IPS-15b (cell line): ENCODE results near the gene ABCA4.

Experiments used
- H3K27me3 ChIP-seq: one replicate; pipeline ENCODE4 v1.6.1; 2013; ENCODE audit warnings: low read length; ENCODE audit not compliant: control insufficient read depth, insufficient read depth
- H3K36me3 ChIP-seq: one replicate; pipeline ENCODE4 v1.6.1; 2013; ENCODE audit warnings: low read length; ENCODE audit not compliant: control insufficient read depth, insufficient read depth
- H3K4me1 ChIP-seq: one replicate; pipeline ENCODE4 v1.6.1; 2013; ENCODE audit warnings: mild to moderate bottlenecking, low read length; ENCODE audit not compliant: control insufficient read depth, insufficient read depth
- H3K4me3 ChIP-seq: one replicate; pipeline ENCODE4 v1.5.1; 2013; ENCODE audit warnings: low read depth, low read length
- H3K9ac ChIP-seq: one replicate; pipeline ENCODE4 v1.6.1; 2013; ENCODE audit warnings: low read depth, mild to moderate bottlenecking, low read length
- H3K9me3 ChIP-seq: one replicate; pipeline ENCODE4 v1.6.1; 2013; ENCODE audit warnings: mild to moderate bottlenecking, low read length; ENCODE audit not compliant: control insufficient read depth, insufficient read depth

ABCA4 gene

DNA sequence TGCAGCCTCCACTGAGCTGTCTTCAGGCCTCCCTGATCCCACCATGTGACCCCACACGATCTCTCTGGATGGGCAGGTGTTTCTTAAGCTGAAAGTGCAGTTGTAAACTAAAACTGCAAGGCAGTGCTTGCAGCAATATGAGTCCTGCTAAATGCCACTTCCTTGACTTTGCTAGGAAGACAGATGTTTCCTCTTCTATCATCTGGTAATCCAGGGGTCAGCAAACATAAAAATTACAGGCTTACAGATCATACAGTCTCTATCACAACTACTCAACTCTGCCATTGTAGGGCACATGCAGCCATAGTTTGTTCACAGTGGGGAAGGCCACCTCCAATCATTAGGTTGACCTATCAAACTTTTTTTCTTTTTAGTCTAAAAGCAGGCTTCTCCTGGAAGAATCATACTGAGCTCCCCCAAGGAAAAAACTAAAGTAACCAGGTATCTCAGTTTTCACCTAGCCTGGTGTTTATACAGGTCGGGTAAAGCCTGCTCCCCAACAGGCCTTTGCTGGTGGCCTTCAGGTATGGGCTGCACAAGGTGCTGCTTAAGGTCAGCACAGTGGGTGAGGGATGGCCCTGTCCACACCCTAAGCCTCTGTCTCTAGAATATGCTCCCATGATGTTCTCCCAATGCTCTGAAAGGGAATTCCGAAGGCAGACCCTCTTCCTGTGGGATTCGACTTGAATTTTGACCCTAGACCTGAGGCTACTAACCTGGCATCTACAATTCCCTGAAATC is 10.8 kb downstream of the ABCA4 start:
- no peak overlapping the region for H3K4me3 ChIP-seq
- H3K9ac ChIP-seq: no peak overlapping the region
- no peaks in the 10 kb centered on the region for H3K9me3 ChIP-seq
- H3K36me3 ChIP-seq: no peaks in the 10 kb centered on the region
- H3K4me1 ChIP-seq: peaks cover 18% of the 10 kb centered on the region
- H3K27me3 ChIP-seq: peaks cover 18% of the 10 kb centered on the region

GRCh38 chr1:94109478-94109877 is 11.5 kb downstream of the ABCA4 start:
- Histone ChIP-seq H3K4me1 (peaks cover 22% of the 10 kb centered on the region), H3K36me3 (no peaks in the 10 kb centered on the region), H3K27me3 (peaks cover 12% of the 10 kb centered on the region)

GRCh38 chr1:94107141-94107540 is 13.8 kb downstream of the ABCA4 start:
- H3K9me3 ChIP-seq: no peaks in the 10 kb centered on the region
- peaks cover 10% of the 10 kb centered on the region for H3K4me1 ChIP-seq
- no peak overlapping the region for H3K4me3 ChIP-seq
- H3K27me3 ChIP-seq: peaks cover 12% of the 10 kb centered on the region
- no peaks in the 10 kb centered on the region for H3K36me3 ChIP-seq
- H3K9ac ChIP-seq: no peak overlapping the region

More at GRCh38 chr1:94109478-94109877, 11.5 kb downstream of the ABCA4 start:
- Histone ChIP-seq H3K9ac (no peak overlapping the region), H3K9me3 (no peaks in the 10 kb centered on the region), H3K4me3 (no peak overlapping the region)

DNA sequence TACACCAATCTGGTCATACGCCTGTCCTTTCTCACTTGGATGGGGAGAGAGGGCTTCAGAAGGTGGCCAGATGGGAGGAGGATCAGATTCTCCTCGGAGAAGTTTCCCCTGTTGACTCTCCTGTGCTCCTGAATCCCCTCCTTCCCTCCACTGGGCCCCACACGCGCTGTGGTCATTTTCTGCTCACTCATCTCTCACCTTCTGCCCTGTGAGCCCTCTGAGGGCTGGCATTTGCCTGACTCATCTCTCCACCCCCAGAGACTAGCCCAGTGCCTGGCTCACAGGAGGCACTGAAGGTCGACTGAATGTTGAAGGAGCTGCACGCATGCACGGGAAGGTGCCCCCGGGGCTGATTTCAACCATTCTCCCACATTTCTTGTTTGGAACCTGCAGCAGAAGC is 14.2 kb downstream of the ABCA4 start:
- peaks cover 12% of the 10 kb centered on the region for H3K27me3 ChIP-seq
- H3K4me1 ChIP-seq: peaks cover 10% of the 10 kb centered on the region
- H3K36me3 ChIP-seq: no peaks in the 10 kb centered on the region
- H3K9ac ChIP-seq: no peak overlapping the region
- no peak overlapping the region for H3K4me3 ChIP-seq
- no peaks in the 10 kb centered on the region for H3K9me3 ChIP-seq

DNA sequence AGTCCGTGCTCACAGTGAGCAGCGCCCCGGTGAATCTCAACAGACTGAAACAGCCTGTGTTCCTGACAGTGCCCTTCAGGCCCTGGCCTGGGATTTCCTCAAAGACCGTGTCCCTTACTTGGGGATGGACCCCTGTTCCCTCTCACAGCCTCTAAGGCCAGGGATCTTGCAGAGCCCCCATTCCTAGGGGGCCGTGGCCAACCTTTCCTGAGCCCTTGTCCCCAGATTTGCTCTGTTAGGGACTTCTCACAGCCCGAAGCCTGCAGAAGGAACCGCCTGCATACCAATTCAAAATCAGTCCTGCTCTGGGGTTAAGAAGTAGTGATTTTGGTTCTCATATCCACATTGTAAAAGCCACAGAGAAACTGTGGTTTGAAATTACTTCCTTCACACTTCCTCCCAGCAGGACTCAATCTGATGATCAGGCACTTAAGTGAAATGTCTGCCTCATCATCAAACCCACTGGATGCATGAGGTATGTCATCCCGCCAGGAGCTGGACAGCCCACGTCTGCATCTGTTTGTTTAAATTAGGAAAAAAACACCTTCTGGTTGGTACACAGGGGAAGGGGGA is 14.9 kb downstream of the ABCA4 start:
- Histone ChIP-seq H3K36me3 (no peaks in the 10 kb centered on the region), H3K9ac (no peak overlapping the region), H3K9me3 (no peaks in the 10 kb centered on the region), H3K4me1 (peaks cover 10% of the 10 kb centered on the region), H3K4me3 (no peak overlapping the region), H3K27me3 (peaks cover 12% of the 10 kb centered on the region)

DNA sequence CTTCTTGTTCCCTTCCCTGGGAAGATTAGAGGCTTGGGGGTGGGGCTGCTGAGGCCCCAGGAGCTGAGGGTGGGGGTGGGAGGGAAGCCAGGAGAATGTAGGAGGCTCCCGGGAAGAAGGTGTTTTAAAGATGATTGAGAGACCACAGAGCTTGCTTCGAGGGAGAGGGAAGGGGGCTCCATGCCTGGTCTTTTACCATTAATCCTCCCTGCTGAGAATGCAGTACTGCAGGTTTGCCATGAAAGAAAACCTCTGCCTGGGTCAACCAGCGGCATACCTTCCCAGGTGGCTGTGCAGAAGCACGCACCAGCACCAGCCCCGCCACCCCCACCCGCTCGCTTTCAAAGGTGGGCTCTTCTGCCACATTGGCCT is 15.4 kb downstream of the ABCA4 start:
- H3K9ac ChIP-seq: no peak overlapping the region
- no peak overlapping the region for H3K4me3 ChIP-seq
- H3K27me3 ChIP-seq: peaks cover 12% of the 10 kb centered on the region
- H3K9me3 ChIP-seq: no peaks in the 10 kb centered on the region
- no peaks in the 10 kb centered on the region for H3K36me3 ChIP-seq
- peaks cover 10% of the 10 kb centered on the region for H3K4me1 ChIP-seq

- no peak overlapping the region for H3K9ac ChIP-seq
- H3K9me3 ChIP-seq: no peaks in the 10 kb centered on the region
- H3K27me3 ChIP-seq: peaks cover 12% of the 10 kb centered on the region
- H3K4me1 ChIP-seq: peaks cover 10% of the 10 kb centered on the region
- no peaks in the 10 kb centered on the region for H3K36me3 ChIP-seq
- H3K4me3 ChIP-seq: no peak overlapping the region
These were observed 16.0 kb downstream of the ABCA4 start for GRCh38 chr1:94104776-94105580.

GRCh38 chr1:94104127-94104684 is 16.7 kb downstream of the ABCA4 start:
- peaks cover 10% of the 10 kb centered on the region for H3K4me1 ChIP-seq
- peaks cover 12% of the 10 kb centered on the region for H3K27me3 ChIP-seq
- H3K4me3 ChIP-seq: no peak overlapping the region
- H3K36me3 ChIP-seq: no peaks in the 10 kb centered on the region
- no peaks in the 10 kb centered on the region for H3K9me3 ChIP-seq
- no peak overlapping the region for H3K9ac ChIP-seq

DNA sequence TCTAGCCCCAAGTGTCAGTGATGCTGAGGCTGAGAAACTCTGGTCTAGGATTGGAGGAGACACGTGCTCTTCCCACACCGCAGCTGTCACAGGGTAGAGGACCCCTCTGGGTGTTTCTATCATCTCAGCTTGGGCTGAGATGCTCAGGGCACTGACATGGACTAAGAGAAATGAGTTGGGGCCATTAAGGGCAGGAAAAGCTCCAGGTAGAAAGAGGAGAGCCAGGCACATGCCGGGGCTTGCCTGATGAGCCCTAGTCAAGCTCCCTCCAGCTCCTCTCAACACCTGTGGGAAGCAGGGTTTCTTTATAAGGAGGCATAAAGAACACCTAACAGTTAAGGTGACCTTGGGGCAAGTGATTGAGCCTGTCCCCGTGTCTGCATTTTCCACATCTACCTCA is 17.3 kb downstream of the ABCA4 start:
- Histone ChIP-seq H3K9me3 (no peaks in the 10 kb centered on the region), H3K27me3 (peaks cover 12% of the 10 kb centered on the region), H3K4me3 (no peak overlapping the region), H3K4me1 (peaks cover 10% of the 10 kb centered on the region), H3K36me3 (no peaks in the 10 kb centered on the region), H3K9ac (no peak overlapping the region)

GRCh38 chr1:94101613-94102525 is 19.1 kb downstream of the ABCA4 start:
- H3K4me3 ChIP-seq: no peak overlapping the region
- no peaks in the 10 kb centered on the region for H3K36me3 ChIP-seq
- H3K4me1 ChIP-seq: peaks cover 10% of the 10 kb centered on the region
- no peaks in the 10 kb centered on the region for H3K9me3 ChIP-seq
- H3K9ac ChIP-seq: no peak overlapping the region
- peaks cover 11% of the 10 kb centered on the region for H3K27me3 ChIP-seq
